ENCODE measurements around the gene MAGEF1. TPM values are rescaled to one million over a fixed set of nuclear protein-coding genes. Genes with fewer than 3 reads are reported as not detected.

Gene MAGEF1
- total RNA-seq, 4 donors from 2014 or later, result 4.2 to 22.5 (median 16.0) TPM

DNA sequence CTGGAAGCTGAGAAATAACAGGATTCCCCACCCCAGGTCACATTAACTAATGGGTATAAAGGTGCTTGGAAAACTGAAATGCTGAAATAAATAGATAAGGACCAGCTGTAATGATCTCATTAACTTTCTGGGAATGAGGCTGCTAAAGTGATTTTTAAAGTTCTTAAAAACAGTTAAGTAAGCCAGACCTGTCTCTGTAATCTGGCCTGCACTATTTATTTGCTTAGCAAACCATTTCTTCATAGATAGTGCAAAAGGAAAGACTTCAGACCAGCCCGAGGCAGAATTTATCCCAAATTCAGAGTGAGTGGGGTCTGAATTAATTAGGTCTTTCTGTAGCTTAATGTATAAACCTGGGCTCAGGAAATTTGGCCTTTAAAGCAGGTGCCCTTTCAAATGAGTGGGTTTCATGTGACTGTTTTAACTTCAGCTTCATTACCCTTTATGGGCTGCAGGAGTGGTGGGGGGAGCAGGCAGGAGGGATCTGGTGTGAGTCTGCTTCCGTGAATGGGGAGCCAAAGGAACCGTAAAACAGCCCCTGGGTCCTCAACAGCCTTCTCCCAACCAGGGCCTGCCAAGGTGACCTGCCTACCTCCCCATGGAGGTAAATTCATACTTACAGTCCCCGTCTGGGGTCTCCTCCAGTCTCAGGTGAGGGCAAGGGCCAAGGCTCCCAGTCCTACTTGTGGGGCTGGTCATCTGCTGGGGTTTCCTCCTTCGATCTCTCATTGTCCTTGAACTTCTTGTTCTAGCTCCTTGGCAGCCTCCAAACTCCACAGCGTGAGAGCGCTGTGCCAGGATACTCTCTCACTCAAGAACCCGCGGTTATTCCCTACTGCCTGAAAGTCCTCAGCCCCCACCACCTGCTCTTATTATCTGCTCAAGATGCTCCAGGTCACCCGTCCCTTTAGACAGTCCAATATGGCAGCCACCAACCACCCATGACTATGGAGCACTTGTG is 31.2 kb downstream of the MAGEF1 start:
- no peak for TF ChIP-seq EP300 (IDR thresholded peaks at IDR 0.05; ENCODE audit: low read depth)
- no peak for TF ChIP-seq POLR2A (IDR thresholded peaks at IDR 0.05)
- TF ChIP-seq, protein P1, sequence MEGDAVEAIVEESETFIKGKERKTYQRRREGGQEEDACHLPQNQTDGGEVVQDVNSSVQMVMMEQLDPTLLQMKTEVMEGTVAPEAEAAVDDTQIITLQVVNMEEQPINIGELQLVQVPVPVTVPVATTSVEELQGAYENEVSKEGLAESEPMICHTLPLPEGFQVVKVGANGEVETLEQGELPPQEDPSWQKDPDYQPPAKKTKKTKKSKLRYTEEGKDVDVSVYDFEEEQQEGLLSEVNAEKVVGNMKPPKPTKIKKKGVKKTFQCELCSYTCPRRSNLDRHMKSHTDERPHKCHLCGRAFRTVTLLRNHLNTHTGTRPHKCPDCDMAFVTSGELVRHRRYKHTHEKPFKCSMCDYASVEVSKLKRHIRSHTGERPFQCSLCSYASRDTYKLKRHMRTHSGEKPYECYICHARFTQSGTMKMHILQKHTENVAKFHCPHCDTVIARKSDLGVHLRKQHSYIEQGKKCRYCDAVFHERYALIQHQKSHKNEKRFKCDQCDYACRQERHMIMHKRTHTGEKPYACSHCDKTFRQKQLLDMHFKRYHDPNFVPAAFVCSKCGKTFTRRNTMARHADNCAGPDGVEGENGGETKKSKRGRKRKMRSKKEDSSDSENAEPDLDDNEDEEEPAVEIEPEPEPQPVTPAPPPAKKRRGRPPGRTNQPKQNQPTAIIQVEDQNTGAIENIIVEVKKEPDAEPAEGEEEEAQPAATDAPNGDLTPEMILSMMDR (IDR thresholded peaks at IDR 0.05), result no peak
- TF ChIP-seq POLR2AphosphoS5 (IDR thresholded peaks at IDR 0.05), result no peak
- in situ Hi-C loops (cut with MboI; ENCODE audit: low pct_ligation_motif_present in 1 of 4, low pct_unique_long_range_greater_than_20kb in 1 of 4, low sequenced_read_pairs in 3 of 4) (no loop called here), intact Hi-C loops (cut with DNase I; ENCODE audit: low total_unique reads) (no loop called here)
- Histone ChIP-seq H3K4me1 (peaks cover 4 to 10% (median 6%) of the 10 kb centered on the region in 4 donors), H3K4me3 (no peak overlapping the region), H3K27me3 (no peaks in the 10 kb centered on the region), H3K36me3 (no peaks in the 10 kb centered on the region), H3K27ac (no peak overlapping the region), H3K9me3 (no peaks in the 10 kb centered on the region)
- no peak for DNase-seq
- WGBS, 2 donors (ENCODE audit: low coverage in 1 of 2), result 87 to 96% methylated on average over 7 to 10 of the region's 10 CpGs

GRCh38 chr3:184679056-184679816 is 32.6 kb downstream of the MAGEF1 start:
- DNase-seq, result no peak
- in situ Hi-C loops (cut with MboI; ENCODE audit: low pct_ligation_motif_present in 1 of 4, low pct_unique_long_range_greater_than_20kb in 1 of 4, low sequenced_read_pairs in 3 of 4), result no loop called here
- Histone ChIP-seq H3K4me3 (no peak overlapping the region), H3K27me3 (no peaks in the 10 kb centered on the region), H3K4me1 (peaks cover 0 to 5% (median 1%) of the 10 kb centered on the region in 4 donors), H3K9me3 (no peaks in the 10 kb centered on the region), H3K36me3 (no peaks in the 10 kb centered on the region), H3K27ac (no peak overlapping the region)
- TF ChIP-seq POLR2A (IDR thresholded peaks at IDR 0.05) (no peak), POLR2AphosphoS5 (IDR thresholded peaks at IDR 0.05) (no peak), EP300 (IDR thresholded peaks at IDR 0.05; ENCODE audit: low read depth) (no peak)
- TF ChIP-seq, protein P1 (IDR thresholded peaks at IDR 0.05), result no peak
- intact Hi-C loops (cut with DNase I; ENCODE audit: low total_unique reads), result no loop called here
- 74 to 90% methylated on average over 2 to 18 of the region's 24 CpGs for WGBS, 2 donors (ENCODE audit: low coverage in 1 of 2)

DNA sequence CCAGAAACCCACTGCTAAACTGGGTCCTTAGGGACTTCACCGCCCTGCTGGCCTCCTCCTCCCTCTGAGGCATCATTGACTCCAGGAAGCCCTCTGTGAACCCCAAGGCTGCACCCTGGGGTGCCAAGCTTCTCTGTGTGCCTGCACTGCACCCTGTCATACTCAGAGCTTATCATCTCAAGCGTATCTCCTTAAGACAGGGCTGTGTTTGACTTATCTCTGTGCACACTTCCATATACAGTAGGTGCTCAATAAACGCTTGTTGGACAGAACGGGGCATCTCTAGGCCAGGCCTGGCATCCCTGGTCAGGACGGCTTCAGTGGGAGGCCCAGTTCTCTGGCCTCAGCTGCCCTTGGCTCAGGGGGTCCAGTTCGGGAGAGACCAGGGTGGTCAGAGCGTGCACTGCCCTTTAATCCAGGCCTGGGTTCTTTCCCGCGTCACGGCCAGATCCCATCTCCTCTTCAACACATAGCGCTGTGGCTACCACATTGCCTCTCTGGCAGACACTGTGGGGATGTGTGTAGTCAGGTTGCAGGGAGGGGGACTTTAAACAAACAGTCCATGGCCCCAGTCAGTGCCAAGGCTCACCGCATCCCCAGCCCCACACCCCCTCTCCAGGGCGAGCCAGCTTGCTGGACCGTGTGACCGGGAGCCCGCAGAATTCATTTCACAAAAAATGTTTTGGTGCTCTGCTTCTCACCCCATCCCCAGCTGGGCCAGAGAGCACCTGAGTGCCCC is 33.4 kb downstream of the MAGEF1 start:
- Histone ChIP-seq H3K9me3 (no peaks in the 10 kb centered on the region), H3K36me3 (no peaks in the 10 kb centered on the region), H3K27ac (no peak overlapping the region), H3K27me3 (no peaks in the 10 kb centered on the region), H3K4me3 (no peak overlapping the region), H3K4me1 (peaks cover 0 to 5% (median 1%) of the 10 kb centered on the region in 4 donors)
- TF ChIP-seq POLR2A (IDR thresholded peaks at IDR 0.05), result no peak
- TF ChIP-seq, protein P1 (IDR thresholded peaks at IDR 0.05), result no peak
- no peak for TF ChIP-seq EP300 (IDR thresholded peaks at IDR 0.05; ENCODE audit: low read depth)
- TF ChIP-seq POLR2AphosphoS5 (IDR thresholded peaks at IDR 0.05), result no peak
- intact Hi-C loops (cut with DNase I; ENCODE audit: low total_unique reads), result no loop called here
- 88% methylated on average over 16 of the region's 16 CpGs; no CpG with 5 or more reads in 1 of the 2 donors for WGBS, 2 donors (ENCODE audit: low coverage in 1 of 2)
- in situ Hi-C loops (cut with MboI; ENCODE audit: low pct_ligation_motif_present in 1 of 4, low pct_unique_long_range_greater_than_20kb in 1 of 4, low sequenced_read_pairs in 3 of 4), result no loop called here
- DNase-seq, result no peak

All from transverse colon (tissue), 4 donors.